NCI-H446 treated with DMSO at 0.1 percent for 48 hours (cell line): ENCODE measurements around the gene FOXK2.
"Not testable (repeated sequence)": the region's sequence is repeated elsewhere in the genome, so short reads cannot be mapped to it uniquely, and the experiment has no call there.

Experiments
- DNase-seq: peaks from one replicate; lab custom pipeline; 2025; lab: John Stamatoyannopoulos, UW

Gene FOXK2

GRCh38 chr17:82534401-82534812 is 14.9 kb downstream of the FOXK2 start:
- no peak for DNase-seq

- no peak for DNase-seq
Observed at GRCh38 chr17:82536512-82537201, 17.1 kb downstream of the FOXK2 start.

- not testable (repeated sequence) for DNase-seq
Observed at GRCh38 chr17:82537228-82537627, 17.7 kb downstream of the FOXK2 start.

- DNase-seq: not testable (repeated sequence)
Observed at GRCh38 chr17:82539076-82539475, 19.5 kb downstream of the FOXK2 start.

- no peak for DNase-seq
Observed at GRCh38 chr17:82542439-82542838, 22.9 kb downstream of the FOXK2 start.

- no peak for DNase-seq
Observed at GRCh38 chr17:82544431-82545070, 25.0 kb downstream of the FOXK2 start.

GRCh38 chr17:82545071-82545462 is 25.5 kb downstream of the FOXK2 start:
- DNase-seq: no peak

- DNase-seq: no peak
Observed at GRCh38 chr17:82547981-82548380, 28.4 kb downstream of the FOXK2 start.

GRCh38 chr17:82548681-82549303 is 29.3 kb downstream of the FOXK2 start:
- no peak for DNase-seq

GRCh38 chr17:82551779-82552457 is 32.4 kb downstream of the FOXK2 start:
- peak; percentile 44 for DNase-seq

GRCh38 chr17:82552580-82552979 is 33.0 kb downstream of the FOXK2 start:
- no peak for DNase-seq

- no peak for DNase-seq
Observed at GRCh38 chr17:82553210-82553930, 33.8 kb downstream of the FOXK2 start.

- not testable (repeated sequence) for DNase-seq
Observed at GRCh38 chr17:82557510-82557909, 38.0 kb downstream of the FOXK2 start.

- no peak for DNase-seq
Observed at GRCh38 chr17:82559566-82560251, 40.2 kb downstream of the FOXK2 start.

- DNase-seq: no peak
Observed at GRCh38 chr17:82560252-82560642, 40.7 kb downstream of the FOXK2 start.

- no peak for DNase-seq
Observed at GRCh38 chr17:82560802-82561428, 41.4 kb downstream of the FOXK2 start.

GRCh38 chr17:82561429-82562035 is 42.0 kb downstream of the FOXK2 start:
- no peak for DNase-seq

- not testable (repeated sequence) for DNase-seq
Observed at GRCh38 chr17:82562718-82563220, 43.2 kb downstream of the FOXK2 start.

- DNase-seq: no peak
Observed at GRCh38 chr17:82563318-82563717, 43.8 kb downstream of the FOXK2 start.

- DNase-seq: not testable (repeated sequence)
Observed at GRCh38 chr17:82563745-82564144, 44.2 kb downstream of the FOXK2 start.
